HG03520 (cell line): ENCODE data around the gene CLC.
"Not testable (repeated sequence)": the region's sequence is repeated elsewhere in the genome, so short reads cannot be mapped to it uniquely, and the experiment has no call there.

Experiments
- ATAC-seq: cut with Tn5 transposase; IDR thresholded peaks from one replicate; pipeline ENCODE4 v1.9.1; 2021; ENCODE audit warnings: mild to moderate bottlenecking, moderate library complexity; ENCODE audit not compliant: unreplicated experiment

CLC gene

DNA sequence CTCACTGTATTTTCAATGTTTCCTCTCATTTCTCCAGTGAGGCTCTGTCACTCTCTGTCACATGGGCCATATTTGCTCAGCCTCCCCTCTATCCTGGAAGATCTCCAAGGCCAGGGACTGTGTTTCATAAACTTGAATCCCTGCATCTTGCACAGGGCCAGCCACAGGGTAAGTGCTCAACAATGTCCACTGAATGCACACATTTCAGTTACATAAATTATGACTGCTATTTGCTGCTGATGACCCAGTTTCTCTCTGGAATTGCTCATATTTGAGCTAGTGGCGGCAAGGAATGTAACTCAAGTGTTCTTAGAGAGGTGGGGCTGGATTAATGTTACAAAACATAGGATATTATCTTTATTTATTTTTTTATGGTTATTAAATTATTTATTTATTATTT lies 6.1 kb downstream of the CLC start:
- ATAC-seq: no peak

DNA sequence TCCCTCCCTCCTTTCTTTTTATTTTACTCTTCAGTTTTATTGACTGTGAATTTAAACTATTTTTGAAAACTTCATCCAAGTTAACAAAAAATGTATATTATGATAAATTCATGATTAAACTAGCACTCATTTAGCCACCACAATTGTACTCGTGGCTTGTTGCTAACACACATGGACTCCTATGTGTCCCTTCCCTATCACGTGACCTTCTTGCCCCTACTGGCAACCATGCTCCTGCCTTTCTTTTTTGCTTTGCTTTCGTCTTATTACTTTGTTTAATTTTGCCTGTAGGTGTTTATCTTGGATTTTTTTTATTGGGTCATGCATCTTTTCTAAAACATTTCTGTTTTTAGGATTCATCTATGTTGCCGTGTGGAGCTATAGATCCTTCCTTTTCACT lies 8.2 kb downstream of the CLC start:
- no peak for ATAC-seq

DNA sequence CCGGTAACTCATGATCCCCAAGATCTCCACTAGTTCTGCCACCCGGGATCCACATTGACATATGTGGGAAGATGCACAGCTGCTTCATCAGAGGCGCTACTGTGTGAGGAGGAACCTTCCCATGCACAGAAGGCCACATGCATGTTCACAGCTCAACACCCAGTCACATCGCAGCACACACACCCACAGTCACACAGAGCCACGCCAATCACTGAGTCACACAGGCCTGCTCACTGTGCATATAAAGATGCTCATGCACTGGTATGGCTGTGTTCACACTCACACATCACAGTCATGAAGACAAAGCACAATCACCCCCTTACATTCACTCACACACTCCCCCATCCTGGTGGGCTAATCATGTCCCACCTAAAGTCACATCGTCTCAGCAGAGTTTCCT lies 9.8 kb downstream of the CLC start:
- ATAC-seq: no peak

DNA sequence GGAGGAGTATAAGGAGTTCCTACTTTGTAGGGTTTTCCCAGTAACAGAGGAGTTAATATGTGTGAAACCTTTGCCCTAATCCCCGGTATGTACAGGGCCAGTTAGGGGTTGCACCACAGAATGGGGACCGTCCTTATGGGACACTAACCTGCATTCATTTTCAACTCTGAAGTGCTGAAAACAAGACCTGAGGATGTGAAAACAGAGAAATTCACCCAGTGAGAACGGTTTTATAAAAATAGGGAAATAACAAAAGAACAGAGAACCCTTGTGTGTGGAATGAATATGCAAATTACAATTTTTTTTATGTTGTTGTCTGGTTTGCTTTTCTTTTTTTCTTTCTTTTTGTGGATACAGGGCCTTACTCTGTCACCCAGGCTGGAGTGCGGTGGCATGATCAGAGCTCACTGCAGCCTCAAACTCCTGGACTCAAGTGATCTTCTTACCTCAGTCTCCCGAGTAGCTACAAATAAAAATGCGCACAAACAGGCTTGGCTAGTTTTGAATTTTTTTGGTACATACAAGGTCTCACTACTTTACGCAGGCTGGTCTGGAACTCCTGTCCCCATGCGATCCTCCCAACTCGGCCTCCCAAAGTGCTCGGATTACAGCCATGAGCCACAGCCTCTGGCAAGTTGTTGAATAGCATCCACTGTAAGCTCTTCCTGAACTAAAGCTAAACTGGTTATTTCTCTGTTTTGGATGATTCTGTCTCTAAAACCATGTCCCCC lies 10.6 kb downstream of the CLC start:
- ATAC-seq: no peak

DNA sequence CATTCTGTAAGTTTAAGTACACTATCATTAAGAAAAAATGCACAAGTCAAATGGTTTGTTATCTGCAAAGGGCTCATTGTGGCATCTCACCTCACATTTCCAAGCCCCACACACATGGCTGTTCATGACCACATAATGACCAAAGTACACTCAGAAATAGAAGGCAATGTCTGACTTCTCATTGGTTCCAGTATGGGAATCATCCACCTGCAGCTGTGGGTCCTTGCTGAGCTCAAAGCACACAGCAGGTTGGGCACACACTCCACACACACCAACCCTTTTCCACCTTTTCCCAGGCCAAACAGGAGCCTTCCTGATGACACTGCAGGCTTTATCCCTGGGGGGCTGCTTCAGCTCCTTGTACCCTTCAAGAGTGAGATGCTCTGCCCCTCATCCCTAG lies 11.8 kb downstream of the CLC start:
- ATAC-seq: no peak

DNA sequence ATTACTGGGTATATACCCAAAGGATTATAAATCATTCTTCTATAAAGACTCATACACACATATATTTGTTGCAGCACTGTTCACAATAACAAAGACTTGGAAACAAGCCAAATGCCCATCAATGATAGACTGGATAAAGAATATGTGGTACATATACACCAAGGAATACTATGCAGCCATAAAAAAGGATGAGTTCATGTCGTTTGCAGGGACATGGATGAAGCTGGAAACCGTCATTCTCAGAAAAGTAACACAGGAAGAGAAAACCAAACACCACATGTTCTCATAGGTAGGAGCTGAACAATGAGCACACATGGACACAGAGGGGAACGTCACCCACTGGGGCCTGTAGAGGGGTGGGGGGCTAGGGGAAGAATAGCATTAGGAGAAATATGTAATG lies 17.7 kb downstream of the CLC start:
- ATAC-seq: not testable (repeated sequence)

DNA sequence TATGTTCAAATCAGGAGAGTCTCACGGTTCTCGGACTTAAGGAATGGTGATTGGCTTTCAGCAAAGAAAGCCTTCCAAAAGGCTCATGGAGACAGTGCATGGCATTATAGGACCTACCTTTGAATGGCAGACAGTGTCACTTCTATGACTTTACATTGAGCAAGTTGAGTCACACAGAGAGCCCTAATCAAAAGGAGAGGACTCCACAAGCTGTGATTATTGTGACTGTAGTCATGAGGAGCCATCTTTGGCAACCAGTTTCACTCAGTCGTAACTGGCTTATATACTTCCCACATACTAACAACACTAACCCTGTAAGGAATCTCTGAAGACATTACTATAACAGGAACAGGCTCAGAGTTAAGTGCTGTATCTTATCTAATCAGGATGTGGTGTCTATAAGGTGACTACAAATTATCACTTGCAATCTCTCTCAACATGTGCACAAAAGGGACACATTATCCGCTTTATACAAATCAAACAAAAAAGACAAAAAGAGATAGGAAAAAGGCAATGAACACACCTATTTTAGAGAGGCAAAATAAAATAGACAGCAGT lies 27.4 kb downstream of the CLC start:
- no peak for ATAC-seq

DNA sequence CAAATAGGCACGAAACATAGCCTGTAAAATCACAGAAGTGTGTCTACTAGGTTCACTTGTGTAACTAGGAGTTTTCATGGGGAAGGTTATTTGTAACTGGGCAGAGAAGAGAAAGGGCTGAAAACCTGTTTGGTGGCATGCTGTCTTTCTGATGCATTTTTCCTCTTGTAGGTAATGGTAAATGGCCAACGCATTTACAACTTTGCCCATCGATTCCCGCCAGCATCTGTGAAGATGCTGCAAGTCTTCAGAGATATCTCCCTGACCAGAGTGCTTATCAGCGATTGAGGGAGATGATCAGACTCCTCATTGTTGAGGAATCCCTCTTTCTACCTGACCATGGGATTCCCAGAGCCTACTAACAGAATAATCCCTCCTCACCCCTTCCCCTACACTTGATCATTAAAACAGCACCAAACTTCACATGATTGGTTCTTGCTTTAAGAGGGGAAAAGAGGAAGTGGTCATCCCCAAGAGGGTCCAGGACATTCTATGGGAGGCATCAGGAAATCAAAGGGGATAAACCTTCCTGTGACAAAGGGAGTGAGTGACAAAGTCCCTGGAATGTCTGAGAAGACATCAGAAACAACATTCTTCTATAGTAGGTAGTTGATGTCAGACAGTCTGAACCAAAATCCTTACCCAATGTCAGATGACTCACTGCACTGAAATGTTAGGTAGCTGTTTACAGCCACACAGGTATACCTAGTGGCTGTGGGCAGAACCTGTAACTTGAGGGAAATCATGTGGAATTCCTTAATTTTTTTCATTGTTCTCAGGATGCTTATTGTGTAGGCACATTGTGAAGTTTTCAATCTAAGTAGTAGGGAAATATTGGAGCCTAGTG lies 28.6 kb downstream of the CLC start:
- no peak for ATAC-seq

DNA sequence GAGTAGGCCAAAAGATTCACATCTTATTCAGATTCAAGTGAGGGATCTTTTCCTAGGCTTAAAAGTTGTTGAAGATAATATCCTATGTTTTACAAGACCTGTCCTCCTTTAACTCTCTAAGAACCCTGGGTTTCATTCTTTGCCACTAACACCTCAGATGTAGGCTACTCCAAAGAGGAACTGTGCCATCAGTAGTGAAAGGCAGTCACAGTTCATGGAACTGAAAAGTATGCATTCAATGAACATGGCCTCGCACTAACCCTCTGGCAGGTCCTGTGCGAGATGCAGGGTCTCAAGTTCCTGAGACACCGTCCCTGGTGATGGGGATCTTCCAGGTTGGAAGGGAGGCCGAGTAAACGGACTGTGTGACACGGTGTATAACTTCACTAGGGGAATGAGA lies 29.2 kb downstream of the CLC start:
- no peak for ATAC-seq

DNA sequence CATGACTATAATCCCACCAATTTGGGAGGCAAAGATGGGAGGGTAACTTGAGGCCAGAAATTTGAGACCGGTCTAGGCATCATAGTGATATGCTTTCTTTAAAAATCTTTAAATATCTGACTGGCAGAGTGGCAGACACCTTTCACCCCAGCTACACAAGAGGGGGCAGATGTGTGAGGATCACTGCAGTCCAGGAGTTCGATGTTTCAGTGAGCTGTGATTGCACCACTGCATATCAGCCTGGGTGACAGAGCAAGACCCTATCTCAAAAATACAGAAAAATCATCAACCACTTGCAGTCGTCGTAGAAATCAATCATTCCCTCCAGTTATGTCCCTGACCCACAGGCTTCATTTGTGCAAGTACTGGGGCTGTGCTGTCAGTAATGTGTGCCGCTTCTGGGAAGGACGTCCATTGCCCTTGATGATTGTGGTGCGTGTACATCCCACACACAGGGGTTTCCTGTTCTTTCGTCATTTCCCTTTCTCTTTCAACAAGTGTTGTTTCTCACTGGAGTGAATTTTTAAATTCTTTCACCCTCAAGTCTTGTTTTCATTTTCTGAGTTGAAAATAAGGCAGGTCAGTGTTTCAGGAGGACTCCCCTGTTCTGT lies 32.1 kb downstream of the CLC start:
- ATAC-seq: no peak

DNA sequence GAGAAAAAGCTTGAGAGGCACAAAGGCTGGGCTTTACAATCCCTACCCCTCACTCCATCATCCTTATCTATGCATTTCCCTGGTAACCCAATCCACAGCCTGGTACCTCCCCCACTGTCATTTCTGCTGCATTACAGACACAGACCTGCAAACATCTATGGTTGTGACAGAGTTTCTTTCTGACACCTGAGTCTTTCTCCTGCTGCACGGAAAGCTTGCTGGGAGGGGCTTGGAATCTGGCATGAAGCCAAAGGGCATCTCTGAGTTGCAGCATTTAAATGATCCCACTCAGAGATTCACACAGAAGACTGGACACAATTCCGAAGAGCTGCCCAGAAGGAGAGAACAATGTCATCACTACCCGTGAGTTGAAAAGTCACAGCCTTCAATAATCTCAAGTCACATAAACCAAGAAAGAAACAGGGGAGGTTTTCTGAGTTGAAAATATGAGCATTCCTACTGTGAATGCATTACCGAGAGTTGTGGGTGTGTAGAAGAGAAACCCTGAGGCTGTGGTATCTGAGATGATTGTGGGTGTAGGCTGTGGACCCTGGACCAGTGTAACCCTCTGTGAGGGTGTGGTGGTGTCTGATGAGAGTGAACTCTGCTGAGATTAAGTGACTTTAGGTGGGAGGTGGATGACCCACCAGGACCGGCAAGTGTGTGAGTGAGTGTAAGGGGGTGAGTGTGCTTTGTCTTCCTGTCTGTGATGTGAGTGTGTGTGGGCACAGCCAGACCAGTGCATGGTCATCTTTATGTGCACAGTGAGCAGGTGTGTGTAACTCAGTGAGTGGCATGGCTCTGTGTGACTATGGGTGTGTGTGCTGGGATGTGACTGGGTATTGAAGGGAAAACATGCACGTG lies 33.4 kb downstream of the CLC start, which contains the start of gene LGALS14:
TSS of gene LGALS14 (plus strand) at position 301 of the 864 bp plus-strand sequence. CDS start at position 349, 48 bp downstream.
- no peak for ATAC-seq

DNA sequence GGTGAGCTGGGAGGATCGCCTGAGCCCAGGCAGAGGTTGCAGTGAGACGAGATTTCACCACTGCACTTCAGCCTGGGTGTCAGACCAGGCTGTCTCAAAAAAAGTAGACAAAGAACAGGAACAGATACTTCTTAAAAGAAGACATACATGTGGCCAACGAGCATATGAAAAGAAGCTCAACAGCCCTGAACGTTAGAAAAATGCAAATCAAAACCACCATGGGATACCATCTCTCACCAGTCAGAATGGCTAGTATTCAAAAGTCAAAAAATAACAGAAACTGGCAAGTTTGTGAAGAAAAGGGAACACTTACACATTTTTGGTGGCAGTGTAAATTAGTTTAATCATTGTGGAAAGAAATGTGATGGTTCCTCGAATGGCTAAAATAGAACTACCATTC lies 36.5 kb downstream of the CLC start:
- ATAC-seq: no peak

DNA sequence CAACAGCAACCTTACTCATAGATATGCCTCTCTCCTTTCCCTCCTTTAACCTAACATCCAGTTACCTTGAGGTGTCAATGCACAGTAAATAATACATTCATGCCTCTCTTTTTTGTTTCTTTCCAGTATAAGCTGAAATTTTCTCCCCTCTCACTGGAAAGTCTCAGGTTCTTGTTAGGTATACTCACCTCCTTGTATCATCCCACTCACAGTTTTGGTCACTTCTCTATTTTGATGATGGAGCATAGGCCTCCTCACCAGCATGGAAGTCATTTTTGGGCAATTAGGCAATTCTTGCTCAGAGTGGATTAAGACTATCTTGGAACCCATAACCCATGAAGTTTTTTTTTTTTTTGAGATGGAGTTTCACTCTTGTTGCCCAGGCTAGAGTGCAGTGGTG lies 39.3 kb downstream of the CLC start:
- ATAC-seq: no peak

DNA sequence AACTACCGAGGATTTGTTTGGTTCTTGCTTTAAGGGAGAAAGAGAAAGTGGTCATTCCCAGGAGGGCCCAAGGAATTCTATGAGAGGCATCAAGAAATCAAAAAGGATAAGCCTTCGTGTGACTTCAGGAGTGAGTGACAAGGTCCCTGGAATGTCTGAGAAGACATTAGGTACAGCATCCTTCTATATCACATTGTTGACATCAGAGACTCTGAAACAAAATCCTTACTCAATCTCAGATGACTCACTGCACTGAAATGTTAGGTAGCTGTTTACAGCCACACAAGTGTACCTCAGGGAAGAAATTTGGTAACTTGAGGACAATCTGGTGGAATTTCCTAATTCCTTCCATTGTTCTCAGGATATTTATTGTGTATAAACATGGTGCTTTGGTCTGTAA lies 41.4 kb downstream of the CLC start:
- no peak for ATAC-seq

DNA sequence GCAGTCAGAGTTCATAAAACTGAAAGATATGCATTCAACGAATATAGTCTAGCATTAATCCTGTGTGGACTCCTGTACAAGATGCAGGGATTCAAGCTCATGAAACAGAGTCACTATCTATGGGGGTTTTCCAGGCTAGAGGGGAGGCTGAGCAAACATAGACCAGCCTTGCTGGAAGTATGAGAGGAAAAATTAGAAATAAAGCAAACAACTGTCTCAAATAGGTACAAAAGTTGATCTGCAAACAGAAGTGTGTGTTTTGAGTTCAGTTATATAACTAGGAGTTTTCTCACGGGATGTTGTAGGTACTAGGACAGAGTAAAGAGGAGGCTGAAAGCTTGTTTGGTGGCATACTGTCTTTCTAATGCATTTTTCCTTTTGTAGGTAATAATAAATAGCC lies 42.1 kb downstream of the CLC start:
- ATAC-seq: no peak

DNA sequence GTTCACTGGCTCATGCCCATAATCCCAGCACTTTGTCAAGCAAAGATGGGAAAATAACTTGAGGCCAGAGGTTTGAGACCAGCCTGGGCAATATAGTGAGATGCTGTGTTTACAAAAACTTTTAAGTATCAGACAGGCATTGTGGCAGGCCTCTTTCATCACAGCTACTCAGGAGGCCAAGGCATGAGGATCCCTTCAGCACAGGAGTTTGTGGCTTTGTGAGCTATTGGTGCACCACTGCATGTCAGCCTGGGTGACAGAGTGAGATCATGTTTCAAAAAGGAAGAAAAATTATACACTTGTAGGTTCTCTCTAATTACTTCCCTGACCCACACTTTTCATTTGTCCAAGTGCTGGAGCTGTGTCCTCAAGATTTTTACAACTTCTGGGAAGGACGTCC lies 45.0 kb downstream of the CLC start:
- no peak for ATAC-seq

DNA sequence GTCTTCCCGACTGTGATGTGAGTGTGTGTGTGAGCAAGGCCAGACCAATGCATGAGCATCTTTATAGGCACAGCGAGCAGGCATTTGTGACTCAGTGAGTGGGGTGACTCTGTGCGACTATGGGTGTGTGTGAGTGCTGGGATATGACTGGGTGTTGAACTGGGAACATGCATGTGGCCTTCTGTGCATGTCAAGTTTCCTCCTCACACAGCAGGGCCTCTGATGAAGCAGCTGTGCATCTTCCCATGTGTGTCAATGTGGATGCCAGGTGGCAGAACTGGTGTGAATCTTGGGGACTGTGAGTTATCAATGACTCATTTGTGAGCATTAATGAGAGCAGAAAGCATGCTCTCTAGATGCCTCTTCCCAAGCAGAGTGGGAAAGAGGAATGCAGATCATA lies 45.7 kb downstream of the CLC start:
- ATAC-seq: no peak

DNA sequence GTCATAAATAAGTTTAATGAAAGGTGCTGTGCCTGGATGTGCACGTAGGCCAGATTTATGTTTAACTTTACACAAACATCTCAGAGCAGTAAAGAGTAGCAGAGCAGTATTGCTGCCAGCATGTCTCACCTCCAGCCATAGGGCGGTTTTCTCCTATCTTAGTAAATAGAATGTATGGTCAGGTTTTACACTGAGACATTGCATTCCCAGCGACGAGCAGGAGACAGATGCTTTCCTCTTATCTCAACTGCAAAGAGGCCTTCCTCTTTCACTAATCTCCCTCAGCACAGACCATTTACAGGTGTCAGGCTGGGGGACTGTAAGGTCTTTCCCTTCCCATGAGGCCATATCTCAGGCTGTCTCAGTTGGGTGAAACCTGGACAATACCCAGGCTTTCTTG lies 49.2 kb downstream of the CLC start:
- ATAC-seq: not testable (repeated sequence)

DNA sequence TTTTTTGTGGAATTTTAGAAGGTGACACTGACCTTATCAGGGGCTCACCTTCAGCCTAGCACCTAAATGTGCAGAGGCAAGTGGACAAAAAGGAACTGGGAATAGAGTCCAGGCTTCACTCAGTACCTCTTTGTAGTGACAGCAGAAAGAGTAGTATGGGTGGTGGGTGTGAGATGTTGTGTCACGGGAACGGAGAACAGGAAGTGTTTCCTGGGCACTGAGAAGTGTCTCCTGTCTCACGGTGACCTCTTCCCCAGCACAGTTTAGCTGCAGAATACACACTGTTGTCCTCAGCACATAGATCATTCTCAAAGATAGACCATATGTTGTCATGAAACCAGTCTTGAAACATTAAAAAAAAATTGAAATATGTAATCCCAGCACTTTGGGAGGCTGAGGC lies 51.1 kb downstream of the CLC start:
- ATAC-seq: no peak

DNA sequence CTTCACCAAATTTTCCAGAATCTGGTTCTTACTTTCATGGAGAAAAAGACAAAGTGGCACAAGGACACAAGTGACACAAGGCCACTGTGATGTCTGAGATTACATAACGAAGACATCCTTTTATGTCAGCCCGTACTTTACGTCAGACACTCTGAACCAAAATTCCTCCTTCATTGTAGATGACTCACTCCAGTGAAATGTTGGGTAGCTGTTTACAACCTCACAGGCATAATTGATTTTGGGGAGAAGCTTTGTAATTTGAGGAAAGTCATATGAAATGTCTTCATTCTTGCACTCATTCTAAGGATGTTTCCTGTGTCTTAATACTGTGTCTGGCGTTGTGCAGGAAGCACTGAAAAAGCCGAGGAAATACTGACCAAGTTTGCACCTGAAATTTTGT lies 53.6 kb downstream of the CLC start:
- no peak for ATAC-seq

DNA sequence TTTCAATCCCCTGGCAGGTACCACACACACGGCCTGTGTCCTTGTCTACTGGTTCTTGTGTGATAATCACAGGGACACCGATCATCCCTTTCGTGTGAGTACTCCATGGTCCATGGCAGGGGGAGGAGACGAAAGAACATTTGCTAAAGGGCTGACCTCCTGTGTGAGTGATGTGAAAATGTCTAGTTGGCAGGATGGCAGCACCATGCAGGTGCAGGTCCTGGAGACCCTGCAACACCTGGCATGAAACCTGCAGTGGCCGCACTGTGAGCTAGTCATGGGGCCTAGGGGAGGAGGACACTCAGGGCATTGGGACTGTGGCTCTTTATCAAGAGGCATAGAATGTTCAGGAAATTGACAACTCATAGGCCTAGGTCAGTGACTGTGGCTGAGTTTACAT lies 56.4 kb downstream of the CLC start:
- no peak for ATAC-seq
